ENCODE data around the gene SPTBN5.

SPTBN5 gene

DNA sequence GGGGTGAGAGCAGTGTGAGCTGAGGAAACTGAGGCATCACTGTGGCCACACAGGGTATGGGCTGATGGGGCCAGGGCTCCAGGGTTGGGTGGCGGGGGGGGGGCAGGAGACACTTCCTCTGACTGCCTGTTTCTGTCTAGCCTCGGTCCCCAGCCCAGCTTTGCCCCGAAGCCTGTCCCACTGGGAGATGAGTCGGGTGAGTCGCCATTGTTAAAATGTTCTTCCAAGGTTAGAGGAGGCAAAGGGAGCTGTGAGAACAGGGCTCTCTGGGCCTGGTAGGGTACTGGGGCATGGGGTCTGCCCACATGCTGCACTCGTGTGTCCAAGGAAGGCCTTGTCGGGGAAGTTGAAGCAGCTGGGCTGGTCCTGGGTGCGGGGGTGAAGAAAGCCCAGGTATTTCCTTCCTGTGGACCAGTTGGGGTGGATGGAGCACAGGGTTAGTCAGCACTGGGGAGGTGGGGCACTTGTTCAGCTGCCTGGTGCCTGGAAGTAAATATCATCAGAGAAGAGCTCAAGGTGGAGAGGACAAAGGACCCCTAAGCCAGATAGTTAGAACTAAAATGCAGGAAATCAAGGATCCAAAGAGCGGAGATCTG, 74.3 kb downstream of the SPTBN5 start:
- WGBS, 2 experiments: 93 to 95% methylated on average over 9 of the region's 9 CpGs
- Histone ChIP-seq H3K27me3 (ENCODE audit: control insufficient read depth, insufficient read depth, low read length, poor library complexity, severe bottlenecking) (no peaks in the 10 kb centered on the region), H3K36me3 (ENCODE audit: control insufficient read depth, insufficient read depth, low read length) (peaks cover 9% of the 10 kb centered on the region), H3K9me3 (ENCODE audit: control insufficient read depth, low read length) (no peaks in the 10 kb centered on the region), H3K27ac (ENCODE audit: insufficient read depth, low read depth, low read length, poor library complexity, severe bottlenecking) (no peak overlapping the region), H3K4me1 (ENCODE audit: control insufficient read depth, insufficient read depth, low read length) (no peaks in the 10 kb centered on the region), H3K4me3 (ENCODE audit: insufficient read depth, low read depth, low read length) (no peak overlapping the region)

DNA sequence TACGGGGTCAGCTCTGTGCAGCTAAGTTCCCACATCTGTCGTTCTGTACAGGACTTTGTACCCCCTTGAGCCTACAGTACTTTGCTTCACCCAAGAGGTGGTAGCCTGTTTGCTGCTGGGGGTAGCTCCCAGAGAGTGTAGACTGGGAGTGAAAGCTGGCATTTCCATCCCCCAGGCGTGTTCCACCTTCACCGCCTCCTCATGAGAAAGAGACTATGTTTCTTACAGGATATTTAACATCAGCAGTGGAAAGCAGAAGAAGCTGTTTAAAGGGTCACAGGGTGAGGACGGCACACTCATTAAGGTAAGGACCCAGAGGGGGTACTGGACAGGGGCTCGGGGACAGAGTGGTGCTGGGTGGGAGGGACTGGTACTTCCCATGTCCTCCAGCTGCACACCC, 76.1 kb downstream of the SPTBN5 start:
- 95 to 96% methylated on average over 6 of the region's 6 CpGs for WGBS, 2 experiments
- no peaks in the 10 kb centered on the region for H3K27me3 ChIP-seq (ENCODE audit: control insufficient read depth, insufficient read depth, low read length, poor library complexity, severe bottlenecking)
- H3K4me3 ChIP-seq (ENCODE audit: insufficient read depth, low read depth, low read length): no peak overlapping the region
- H3K27ac ChIP-seq (ENCODE audit: insufficient read depth, low read depth, low read length, poor library complexity, severe bottlenecking): no peak overlapping the region
- no peaks in the 10 kb centered on the region for H3K4me1 ChIP-seq (ENCODE audit: control insufficient read depth, insufficient read depth, low read length)
- no peaks in the 10 kb centered on the region for H3K9me3 ChIP-seq (ENCODE audit: control insufficient read depth, low read length)
- peaks cover 3% of the 10 kb centered on the region for H3K36me3 ChIP-seq (ENCODE audit: control insufficient read depth, insufficient read depth, low read length)

DNA sequence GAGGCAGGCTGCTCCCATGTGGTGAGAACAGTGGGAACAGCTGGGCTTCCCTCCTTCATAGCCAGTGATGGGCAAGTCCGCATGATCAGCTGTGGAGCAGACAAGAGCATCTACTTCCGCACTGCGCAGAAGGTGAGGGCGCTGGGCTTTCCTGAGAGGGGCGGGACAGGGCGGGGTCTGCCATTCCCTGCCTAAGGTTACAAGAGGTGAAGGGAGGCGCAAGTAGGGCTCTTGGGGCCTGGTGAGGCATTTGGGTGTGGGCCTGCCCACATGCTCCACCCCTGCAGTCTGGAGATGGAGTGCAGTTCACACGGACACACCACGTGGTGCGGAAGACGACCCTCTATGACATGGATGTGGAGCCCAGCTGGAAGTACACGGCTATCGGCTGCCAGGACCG, 76.5 kb downstream of the SPTBN5 start:
- H3K27ac ChIP-seq (ENCODE audit: insufficient read depth, low read depth, low read length, poor library complexity, severe bottlenecking): no peak overlapping the region
- no peaks in the 10 kb centered on the region for H3K27me3 ChIP-seq (ENCODE audit: control insufficient read depth, insufficient read depth, low read length, poor library complexity, severe bottlenecking)
- H3K4me1 ChIP-seq (ENCODE audit: control insufficient read depth, insufficient read depth, low read length): no peaks in the 10 kb centered on the region
- H3K36me3 ChIP-seq (ENCODE audit: control insufficient read depth, insufficient read depth, low read length): peaks cover 3% of the 10 kb centered on the region
- 94 to 96% methylated on average over 14 of the region's 14 CpGs for WGBS, 2 experiments
- H3K4me3 ChIP-seq (ENCODE audit: insufficient read depth, low read depth, low read length): no peak overlapping the region
- no peaks in the 10 kb centered on the region for H3K9me3 ChIP-seq (ENCODE audit: control insufficient read depth, low read length)

DNA sequence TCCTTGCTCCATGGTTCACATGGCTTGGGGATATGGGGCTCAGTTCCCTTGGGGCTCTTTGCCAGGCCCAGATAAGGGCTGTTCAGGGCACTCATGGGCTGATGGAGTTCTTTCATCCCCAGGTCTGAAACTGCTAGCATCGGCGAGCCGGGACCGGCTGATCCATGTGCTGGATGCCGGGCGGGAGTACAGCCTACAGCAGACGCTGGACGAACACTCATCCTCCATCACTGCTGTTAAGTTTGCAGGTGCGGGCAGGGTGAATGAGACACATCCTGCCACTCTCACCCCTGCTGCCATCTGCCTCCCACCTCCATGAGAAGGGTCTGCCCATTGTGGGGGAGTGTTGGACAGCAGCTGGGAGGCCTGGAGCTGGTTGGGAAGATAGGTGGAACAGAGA, 77.1 kb downstream of the SPTBN5 start:
- Histone ChIP-seq H3K27ac (ENCODE audit: insufficient read depth, low read depth, low read length, poor library complexity, severe bottlenecking) (no peak overlapping the region), H3K36me3 (ENCODE audit: control insufficient read depth, insufficient read depth, low read length) (peaks cover 3% of the 10 kb centered on the region), H3K27me3 (ENCODE audit: control insufficient read depth, insufficient read depth, low read length, poor library complexity, severe bottlenecking) (no peaks in the 10 kb centered on the region), H3K4me3 (ENCODE audit: insufficient read depth, low read depth, low read length) (no peak overlapping the region), H3K4me1 (ENCODE audit: control insufficient read depth, insufficient read depth, low read length) (no peaks in the 10 kb centered on the region), H3K9me3 (ENCODE audit: control insufficient read depth, low read length) (no peaks in the 10 kb centered on the region)
- 95 to 96% methylated on average over 9 of the region's 9 CpGs for WGBS, 2 experiments

DNA sequence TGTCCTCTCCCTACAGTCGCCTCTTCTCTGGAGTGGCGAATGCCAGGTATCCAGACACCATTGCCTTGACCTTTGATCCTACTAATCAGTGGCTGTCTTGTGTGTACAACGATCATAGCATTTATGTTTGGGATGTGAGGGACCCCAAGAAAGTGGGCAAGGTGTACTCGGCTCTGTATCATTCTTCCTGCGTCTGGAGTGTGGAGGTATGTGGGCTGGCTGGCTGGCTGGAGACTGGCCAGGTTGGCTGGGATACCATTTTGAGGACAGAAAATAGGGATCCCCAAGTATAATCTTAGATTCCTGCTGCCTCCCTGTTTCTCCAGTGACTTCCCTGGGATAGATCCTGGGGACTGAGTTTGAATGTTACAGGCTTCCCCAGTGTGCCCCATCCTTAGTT, 79.3 kb downstream of the SPTBN5 start:
- no peak overlapping the region for H3K27ac ChIP-seq (ENCODE audit: insufficient read depth, low read depth, low read length, poor library complexity, severe bottlenecking)
- H3K4me3 ChIP-seq (ENCODE audit: insufficient read depth, low read depth, low read length): no peak overlapping the region
- H3K9me3 ChIP-seq (ENCODE audit: control insufficient read depth, low read length): no peaks in the 10 kb centered on the region
- H3K27me3 ChIP-seq (ENCODE audit: control insufficient read depth, insufficient read depth, low read length, poor library complexity, severe bottlenecking): no peaks in the 10 kb centered on the region
- H3K36me3 ChIP-seq (ENCODE audit: control insufficient read depth, insufficient read depth, low read length): peaks cover 3% of the 10 kb centered on the region
- WGBS, 2 experiments: 92 to 93% methylated on average over 5 of the region's 5 CpGs
- H3K4me1 ChIP-seq (ENCODE audit: control insufficient read depth, insufficient read depth, low read length): no peaks in the 10 kb centered on the region

DNA sequence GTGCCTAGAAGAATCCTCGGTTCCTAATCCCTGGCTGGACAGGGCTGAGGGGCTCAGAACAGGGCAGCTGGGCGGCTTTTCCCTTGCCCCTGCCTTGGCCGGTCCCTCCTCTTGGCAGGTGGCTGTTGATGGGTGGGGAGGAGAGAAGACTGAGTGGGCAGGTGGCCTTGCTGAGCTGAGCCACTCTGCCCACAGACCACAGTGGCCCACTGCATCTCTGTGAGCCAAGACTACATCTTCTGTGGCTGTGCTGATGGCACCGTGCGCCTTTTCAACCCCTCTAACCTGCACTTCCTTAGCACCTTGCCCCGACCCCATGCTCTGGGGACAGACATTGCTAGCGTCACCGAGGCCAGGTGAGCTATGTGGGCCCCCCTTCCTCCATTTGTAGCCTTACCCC, 80.4 kb downstream of the SPTBN5 start:
- Histone ChIP-seq H3K4me3 (ENCODE audit: insufficient read depth, low read depth, low read length) (no peak overlapping the region), H3K9me3 (ENCODE audit: control insufficient read depth, low read length) (no peaks in the 10 kb centered on the region), H3K27me3 (ENCODE audit: control insufficient read depth, insufficient read depth, low read length, poor library complexity, severe bottlenecking) (no peaks in the 10 kb centered on the region), H3K36me3 (ENCODE audit: control insufficient read depth, insufficient read depth, low read length) (peaks cover 3% of the 10 kb centered on the region), H3K27ac (ENCODE audit: insufficient read depth, low read depth, low read length, poor library complexity, severe bottlenecking) (no peak overlapping the region), H3K4me1 (ENCODE audit: control insufficient read depth, insufficient read depth, low read length) (no peaks in the 10 kb centered on the region)
- 89 to 96% methylated on average over 8 of the region's 8 CpGs for WGBS, 2 experiments

DNA sequence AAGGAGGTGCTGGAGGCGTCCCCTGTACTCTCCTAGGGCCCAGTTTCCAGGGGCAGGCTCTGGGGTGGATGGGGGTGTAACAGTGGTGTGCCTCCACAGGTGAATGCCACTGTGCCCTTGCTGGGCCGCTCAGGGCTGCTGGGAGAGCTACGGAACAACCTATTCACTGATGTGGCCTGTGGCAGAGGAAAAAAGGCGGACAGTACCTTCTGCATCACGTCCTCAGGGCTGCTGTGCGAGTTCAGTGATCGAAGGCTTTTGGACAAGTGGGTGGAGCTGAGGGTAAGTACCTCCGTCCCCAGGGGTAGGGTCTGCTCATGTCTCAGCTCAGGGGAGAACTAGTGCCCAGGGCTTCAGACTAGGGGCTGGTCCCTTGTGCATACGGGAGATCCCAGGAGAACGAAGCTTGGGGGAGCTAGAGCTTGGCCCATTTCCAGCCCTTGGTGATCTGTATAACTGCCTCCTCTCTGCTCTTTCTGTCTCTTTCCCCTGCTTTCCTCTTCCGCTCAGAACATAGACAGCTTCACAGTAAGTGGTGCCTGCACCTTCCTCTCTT, 81.0 kb downstream of the SPTBN5 start:
- WGBS, 2 experiments: 93 to 95% methylated on average over 11 of the region's 11 CpGs
- H3K27me3 ChIP-seq (ENCODE audit: control insufficient read depth, insufficient read depth, low read length, poor library complexity, severe bottlenecking): no peaks in the 10 kb centered on the region

DNA sequence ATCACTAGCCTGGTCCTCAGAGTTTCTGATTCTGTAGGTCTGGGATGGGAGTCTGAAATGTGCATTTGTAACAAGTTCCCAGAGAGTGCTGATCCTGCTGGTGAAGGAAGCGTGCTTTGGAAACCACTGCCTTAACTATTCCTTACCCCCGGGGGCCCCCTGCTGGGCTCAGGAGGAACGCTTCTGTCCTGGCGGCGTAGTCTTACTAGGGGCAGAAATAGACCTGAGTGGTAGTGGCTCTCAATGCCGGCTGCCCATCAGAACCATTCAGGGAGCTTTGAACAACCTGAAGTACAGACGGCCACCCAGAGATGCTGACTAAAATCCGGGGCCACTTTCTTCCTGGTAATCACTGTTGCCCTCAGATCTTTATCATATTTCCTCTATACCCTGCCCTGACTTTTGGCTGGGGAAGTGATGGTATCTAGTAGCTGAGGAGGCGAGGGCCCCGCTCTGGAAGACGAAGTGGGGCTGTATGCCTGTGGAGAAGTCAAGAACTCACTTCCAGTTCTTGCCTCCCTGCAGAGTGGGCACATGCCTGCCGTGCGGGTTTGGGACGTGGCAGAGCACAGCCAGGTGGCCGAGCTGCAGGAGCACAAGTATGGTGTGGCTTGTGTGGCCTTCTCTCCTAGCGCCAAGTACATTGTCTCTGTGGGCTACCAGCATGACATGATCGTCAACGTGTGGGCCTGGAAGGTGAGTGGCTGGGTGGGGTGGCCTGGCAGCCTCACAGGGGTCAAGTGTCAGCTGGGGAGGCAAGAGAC, 82.2 kb downstream of the SPTBN5 start:
- no peak overlapping the region for H3K27ac ChIP-seq (ENCODE audit: insufficient read depth, low read depth, low read length, poor library complexity, severe bottlenecking)
- no peaks in the 10 kb centered on the region for H3K27me3 ChIP-seq (ENCODE audit: control insufficient read depth, insufficient read depth, low read length, poor library complexity, severe bottlenecking)
- H3K4me3 ChIP-seq (ENCODE audit: insufficient read depth, low read depth, low read length): no peak overlapping the region
- 64 to 70% methylated on average over 18 of the region's 18 CpGs for WGBS, 2 experiments
- H3K36me3 ChIP-seq (ENCODE audit: control insufficient read depth, insufficient read depth, low read length): no peaks in the 10 kb centered on the region
- H3K9me3 ChIP-seq (ENCODE audit: control insufficient read depth, low read length): no peaks in the 10 kb centered on the region
- H3K4me1 ChIP-seq (ENCODE audit: control insufficient read depth, insufficient read depth, low read length): no peaks in the 10 kb centered on the region

More for the DNA sequence above, 81.0 kb downstream of the SPTBN5 start:
- H3K4me1 ChIP-seq (ENCODE audit: control insufficient read depth, insufficient read depth, low read length): no peaks in the 10 kb centered on the region
- peaks cover 3% of the 10 kb centered on the region for H3K36me3 ChIP-seq (ENCODE audit: control insufficient read depth, insufficient read depth, low read length)
- no peak overlapping the region for H3K27ac ChIP-seq (ENCODE audit: insufficient read depth, low read depth, low read length, poor library complexity, severe bottlenecking)
- no peak overlapping the region for H3K4me3 ChIP-seq (ENCODE audit: insufficient read depth, low read depth, low read length)
- no peaks in the 10 kb centered on the region for H3K9me3 ChIP-seq (ENCODE audit: control insufficient read depth, low read length)

DNA sequence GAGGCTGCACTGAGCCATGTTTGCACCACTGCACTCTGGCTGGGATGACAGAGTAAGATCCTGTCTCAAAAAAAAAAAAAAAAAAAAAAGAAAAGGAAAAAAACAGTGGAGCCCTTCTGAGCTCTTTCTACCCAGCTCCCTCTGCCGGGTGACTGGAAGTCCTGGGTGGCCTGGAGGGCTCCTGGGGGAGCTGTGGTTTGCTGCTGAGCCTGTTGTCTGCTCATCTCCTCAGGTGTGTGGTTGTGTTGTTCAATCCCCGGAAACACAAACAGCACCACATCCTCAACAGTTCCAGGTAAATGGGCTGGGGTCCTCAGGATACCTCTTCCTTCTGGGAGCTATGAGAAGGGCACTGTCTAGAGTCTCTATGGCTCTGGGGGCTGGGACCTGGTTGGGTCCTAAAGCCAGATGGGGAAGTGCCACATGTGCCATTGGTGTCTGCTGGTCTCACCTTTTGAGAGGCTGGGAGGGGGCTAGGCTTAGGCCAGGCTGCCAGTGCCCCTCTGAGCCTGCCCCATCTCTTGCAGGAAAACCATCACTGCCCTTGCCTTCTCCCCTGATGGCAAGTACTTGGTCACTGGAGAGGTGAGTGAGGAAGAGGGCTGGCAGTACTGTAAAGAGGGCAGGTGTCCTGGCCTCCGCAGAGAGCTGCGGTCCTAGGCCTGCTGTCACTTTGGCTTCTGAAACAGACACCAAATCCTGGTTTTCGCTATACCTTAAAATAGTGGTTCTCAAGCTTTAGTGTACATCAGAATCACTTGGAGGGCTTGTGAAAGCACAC, 83.0 kb downstream of the SPTBN5 start:
- 91 to 94% methylated on average over 5 of the region's 5 CpGs for WGBS, 2 experiments
- no peak overlapping the region for H3K27ac ChIP-seq (ENCODE audit: insufficient read depth, low read depth, low read length, poor library complexity, severe bottlenecking)
- H3K27me3 ChIP-seq (ENCODE audit: control insufficient read depth, insufficient read depth, low read length, poor library complexity, severe bottlenecking): no peaks in the 10 kb centered on the region
- H3K36me3 ChIP-seq (ENCODE audit: control insufficient read depth, insufficient read depth, low read length): no peaks in the 10 kb centered on the region
- no peaks in the 10 kb centered on the region for H3K9me3 ChIP-seq (ENCODE audit: control insufficient read depth, low read length)
- H3K4me3 ChIP-seq (ENCODE audit: insufficient read depth, low read depth, low read length): no peak overlapping the region
- H3K4me1 ChIP-seq (ENCODE audit: control insufficient read depth, insufficient read depth, low read length): no peaks in the 10 kb centered on the region

Data from ectodermal cell (in vitro differentiated cells).